ENCODE measurements around the gene GPR21.

- TF ChIP-seq, protein P1, sequence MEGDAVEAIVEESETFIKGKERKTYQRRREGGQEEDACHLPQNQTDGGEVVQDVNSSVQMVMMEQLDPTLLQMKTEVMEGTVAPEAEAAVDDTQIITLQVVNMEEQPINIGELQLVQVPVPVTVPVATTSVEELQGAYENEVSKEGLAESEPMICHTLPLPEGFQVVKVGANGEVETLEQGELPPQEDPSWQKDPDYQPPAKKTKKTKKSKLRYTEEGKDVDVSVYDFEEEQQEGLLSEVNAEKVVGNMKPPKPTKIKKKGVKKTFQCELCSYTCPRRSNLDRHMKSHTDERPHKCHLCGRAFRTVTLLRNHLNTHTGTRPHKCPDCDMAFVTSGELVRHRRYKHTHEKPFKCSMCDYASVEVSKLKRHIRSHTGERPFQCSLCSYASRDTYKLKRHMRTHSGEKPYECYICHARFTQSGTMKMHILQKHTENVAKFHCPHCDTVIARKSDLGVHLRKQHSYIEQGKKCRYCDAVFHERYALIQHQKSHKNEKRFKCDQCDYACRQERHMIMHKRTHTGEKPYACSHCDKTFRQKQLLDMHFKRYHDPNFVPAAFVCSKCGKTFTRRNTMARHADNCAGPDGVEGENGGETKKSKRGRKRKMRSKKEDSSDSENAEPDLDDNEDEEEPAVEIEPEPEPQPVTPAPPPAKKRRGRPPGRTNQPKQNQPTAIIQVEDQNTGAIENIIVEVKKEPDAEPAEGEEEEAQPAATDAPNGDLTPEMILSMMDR (IDR thresholded peaks at IDR 0.05): no peak
- TF ChIP-seq POLR2A (IDR thresholded peaks at IDR 0.05): no peak
These were observed 6.0 kb upstream of the GPR21 start for GRCh38 chr9:123027517-123027916.
